Osteoblast (primary cell): ENCODE results near the gene CNPPD1. TPM values are rescaled to one million over a fixed set of nuclear protein-coding genes. Genes with fewer than 3 reads are reported as not detected.

Experiments
- DNase-seq: peaks from one replicate; pipeline ENCODE4 v3.0.0; 2011; ENCODE audit warnings: low spot score, mixed read lengths; ENCODE audit not compliant: insufficient read length; ENCODE audit errors: missing footprints
- H2AFZ ChIP-seq: 2 replicates; pipeline ENCODE4 v1.6.0; 2011; ENCODE audit warnings: mild to moderate bottlenecking, low read length
- H3K27ac ChIP-seq: 2 replicates; pipeline ENCODE4 v1.5.1; 2011; ENCODE audit warnings: mild to moderate bottlenecking, low read depth, low read length, moderate library complexity
- H3K27me3 ChIP-seq: 2 replicates; pipeline ENCODE4 v1.6.0; 2012; ENCODE audit warnings: mild to moderate bottlenecking, control low read depth, inconsistent platforms, low read length, moderate library complexity; ENCODE audit not compliant: insufficient read depth
- H3K36me3 ChIP-seq: 2 replicates; pipeline ENCODE4 v1.5.1; 2011; ENCODE audit warnings: mild to moderate bottlenecking, low read length, control low read depth, moderate library complexity; ENCODE audit not compliant: insufficient read depth
- H3K4me1 ChIP-seq: 2 replicates; pipeline ENCODE4 v1.5.1; 2011; ENCODE audit warnings: mild to moderate bottlenecking, low read length, control low read depth, moderate library complexity; ENCODE audit not compliant: insufficient read depth
- H3K4me2 ChIP-seq: 2 replicates; pipeline ENCODE4 v1.6.0; 2011; ENCODE audit warnings: mild to moderate bottlenecking, low read length; ENCODE audit not compliant: insufficient read depth
- H3K4me3 ChIP-seq: fragments of 200-600 bp; sonication (generic); 3 replicates; pipeline ENCODE4 v1.5.1; 2012; ENCODE audit warnings: mild to moderate bottlenecking, low read length, inconsistent platforms; ENCODE audit not compliant: insufficient read depth
- H3K79me2 ChIP-seq: 2 replicates; pipeline ENCODE4 v1.6.0; 2012; ENCODE audit warnings: mild to moderate bottlenecking, low read length, control low read depth, inconsistent platforms; ENCODE audit not compliant: insufficient read depth
- H3K9me3 ChIP-seq: 2 replicates; pipeline ENCODE4 v1.5.1; 2011; ENCODE audit warnings: low read depth, low read length, control low read depth
- H4K20me1 ChIP-seq: 2 replicates; pipeline ENCODE4 v1.6.0; 2012; ENCODE audit warnings: mild to moderate bottlenecking, low read length, control low read depth; ENCODE audit not compliant: insufficient read depth
- total RNA-seq: library from RNA; depleted of rRNA; stranded (reverse); fragments of >200 nt; gene quantifications from 2 replicates; pipeline ENCODE4 v1.2.3, GENCODE V29; 2012
- TF ChIP-seq, protein P1 (sequence below): IDR thresholded peaks from 2 replicates; pipeline ENCODE4 v1.5.1; 2011; ENCODE audit warnings: mild to moderate bottlenecking, low read depth, low read length, moderate library complexity; ENCODE audit errors: extremely low read depth

Gene CNPPD1
- total RNA-seq, 1 donor = 26.1 TPM

DNA sequence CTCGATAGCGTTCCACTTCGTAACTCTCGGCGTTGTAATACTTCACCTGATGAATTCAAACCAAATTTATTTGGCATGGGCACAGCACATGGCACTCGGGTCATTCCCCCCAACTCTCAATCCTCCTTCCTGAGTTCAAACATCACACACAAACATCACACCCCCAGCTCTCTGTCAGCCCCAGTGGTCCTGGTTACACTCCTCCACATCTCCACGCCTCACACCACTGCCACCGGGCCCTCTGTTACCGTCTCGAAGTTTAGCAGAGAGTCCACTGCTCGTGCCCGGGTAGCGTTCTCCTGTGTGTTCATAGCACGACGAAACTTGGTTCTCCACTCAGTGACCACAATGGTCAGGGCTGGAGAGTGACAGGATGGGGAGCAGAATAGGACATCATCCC lies 37.4 kb upstream of the CNPPD1 start:
- Histone ChIP-seq H3K4me1 (peaks cover 18% of the 10 kb centered on the region), H3K79me2 (peaks cover 3% of the 10 kb centered on the region)
- no peak for DNase-seq

DNA sequence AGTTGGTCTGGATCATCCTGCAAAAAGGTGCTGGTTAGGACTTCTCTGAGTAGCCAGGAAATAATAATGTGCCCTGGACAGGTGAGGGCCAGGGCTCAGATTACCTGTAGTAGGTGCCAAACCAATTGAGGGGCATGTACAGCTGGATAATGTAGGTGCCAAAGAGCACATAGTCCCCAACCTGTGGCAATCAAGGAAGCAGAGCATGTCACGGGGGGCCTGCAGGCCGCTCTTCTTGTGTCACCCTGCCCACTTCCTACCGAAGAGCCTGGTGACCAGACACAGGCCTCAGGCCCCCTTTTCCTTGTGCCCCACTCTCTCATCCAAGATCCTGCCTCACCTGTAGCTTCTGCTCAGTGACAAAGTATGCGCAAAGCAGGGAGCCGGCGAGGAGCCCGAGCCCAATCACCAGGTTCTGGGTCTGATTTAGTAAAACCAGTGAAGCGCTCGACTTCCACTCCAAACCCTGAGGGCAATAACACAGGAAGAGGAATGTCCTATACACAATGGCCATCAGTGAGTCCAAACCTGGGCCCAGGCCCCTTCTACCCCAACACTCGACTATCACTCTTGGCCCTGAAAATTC lies 36.9 kb upstream of the CNPPD1 start:
- no peaks in the 10 kb centered on the region for H3K9me3 ChIP-seq
- TF ChIP-seq, protein P1, sequence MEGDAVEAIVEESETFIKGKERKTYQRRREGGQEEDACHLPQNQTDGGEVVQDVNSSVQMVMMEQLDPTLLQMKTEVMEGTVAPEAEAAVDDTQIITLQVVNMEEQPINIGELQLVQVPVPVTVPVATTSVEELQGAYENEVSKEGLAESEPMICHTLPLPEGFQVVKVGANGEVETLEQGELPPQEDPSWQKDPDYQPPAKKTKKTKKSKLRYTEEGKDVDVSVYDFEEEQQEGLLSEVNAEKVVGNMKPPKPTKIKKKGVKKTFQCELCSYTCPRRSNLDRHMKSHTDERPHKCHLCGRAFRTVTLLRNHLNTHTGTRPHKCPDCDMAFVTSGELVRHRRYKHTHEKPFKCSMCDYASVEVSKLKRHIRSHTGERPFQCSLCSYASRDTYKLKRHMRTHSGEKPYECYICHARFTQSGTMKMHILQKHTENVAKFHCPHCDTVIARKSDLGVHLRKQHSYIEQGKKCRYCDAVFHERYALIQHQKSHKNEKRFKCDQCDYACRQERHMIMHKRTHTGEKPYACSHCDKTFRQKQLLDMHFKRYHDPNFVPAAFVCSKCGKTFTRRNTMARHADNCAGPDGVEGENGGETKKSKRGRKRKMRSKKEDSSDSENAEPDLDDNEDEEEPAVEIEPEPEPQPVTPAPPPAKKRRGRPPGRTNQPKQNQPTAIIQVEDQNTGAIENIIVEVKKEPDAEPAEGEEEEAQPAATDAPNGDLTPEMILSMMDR = no peak
- no peak overlapping the region for H3K27ac ChIP-seq
- no peak for DNase-seq
- H3K79me2 ChIP-seq = peaks cover 3% of the 10 kb centered on the region
- H4K20me1 ChIP-seq = no peaks in the 10 kb centered on the region
- no peak overlapping the region for H3K4me3 ChIP-seq
- H2AFZ ChIP-seq = no peak overlapping the region
- H3K4me2 ChIP-seq = no peak overlapping the region
- H3K4me1 ChIP-seq = peaks cover 13% of the 10 kb centered on the region
- no peaks in the 10 kb centered on the region for H3K27me3 ChIP-seq
- H3K36me3 ChIP-seq = peaks cover 59% of the 10 kb centered on the region

More for the DNA sequence above, 37.4 kb upstream of the CNPPD1 start:
- Histone ChIP-seq H3K4me3 (no peak overlapping the region), H2AFZ (no peak overlapping the region), H3K27me3 (no peaks in the 10 kb centered on the region), H3K36me3 (peaks cover 54% of the 10 kb centered on the region), H3K27ac (no peak overlapping the region), H3K4me2 (no peak overlapping the region), H4K20me1 (no peaks in the 10 kb centered on the region), H3K9me3 (no peaks in the 10 kb centered on the region)
- TF ChIP-seq, protein P1 = no peak

DNA sequence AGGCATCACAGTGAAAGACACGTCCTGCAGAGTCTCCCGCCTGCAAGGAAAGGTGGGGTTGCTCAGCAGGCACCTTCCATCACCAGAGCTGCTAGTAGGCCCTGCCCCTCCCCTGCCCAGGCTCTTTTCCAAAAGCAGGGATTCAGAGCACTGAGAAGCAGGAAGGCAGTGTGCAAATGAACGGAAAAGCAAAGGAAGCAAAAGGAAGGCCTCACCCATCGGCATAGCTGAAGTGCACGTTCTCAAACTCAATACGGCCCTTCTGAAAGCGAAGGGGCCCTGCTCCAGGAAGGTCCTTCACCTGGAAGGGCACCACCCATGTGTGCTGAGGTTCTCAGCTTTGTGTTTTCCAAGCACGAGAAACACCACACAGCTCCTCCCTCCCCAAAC lies 36.3 kb upstream of the CNPPD1 start:
- no peak for DNase-seq
- H2AFZ ChIP-seq = no peak overlapping the region
- no peak overlapping the region for H3K4me3 ChIP-seq
- no peaks in the 10 kb centered on the region for H4K20me1 ChIP-seq
- H3K9me3 ChIP-seq = no peaks in the 10 kb centered on the region
- no peak overlapping the region for H3K4me2 ChIP-seq
- H3K27ac ChIP-seq = no peak overlapping the region
- H3K79me2 ChIP-seq = peaks cover 3% of the 10 kb centered on the region
- peaks cover 12% of the 10 kb centered on the region for H3K4me1 ChIP-seq
- TF ChIP-seq, protein P1 = no peak
- peaks cover 64% of the 10 kb centered on the region for H3K36me3 ChIP-seq
- no peaks in the 10 kb centered on the region for H3K27me3 ChIP-seq

DNA sequence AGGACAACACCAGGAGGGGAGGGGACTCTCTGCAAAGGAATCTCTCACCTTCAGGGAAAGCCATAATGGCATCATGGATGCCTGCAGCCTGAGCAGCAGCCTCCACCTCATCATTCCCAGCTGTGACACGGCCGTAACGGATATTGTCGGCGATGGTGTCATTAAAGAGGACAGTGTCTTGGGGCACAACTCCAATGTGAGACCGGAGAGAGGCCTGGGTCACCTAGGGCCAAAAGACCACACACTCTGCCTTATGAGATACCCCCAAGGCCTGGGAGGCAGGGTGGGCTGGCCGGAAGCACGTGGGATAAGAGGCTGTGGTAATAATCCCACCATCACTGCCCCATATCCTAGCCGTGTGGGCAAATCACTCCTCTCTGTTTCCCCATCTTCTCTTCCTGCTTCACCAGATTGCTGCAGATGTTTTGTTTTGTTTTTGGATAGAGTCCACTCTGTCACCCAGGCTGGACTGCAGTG lies 34.2 kb upstream of the CNPPD1 start:
- no peak overlapping the region for H2AFZ ChIP-seq
- no peak overlapping the region for H3K4me2 ChIP-seq
- no peaks in the 10 kb centered on the region for H4K20me1 ChIP-seq
- H3K4me1 ChIP-seq = peaks cover 18% of the 10 kb centered on the region
- H3K4me3 ChIP-seq = no peak overlapping the region
- TF ChIP-seq, protein P1 = no peak
- H3K36me3 ChIP-seq = peaks cover 61% of the 10 kb centered on the region
- no peaks in the 10 kb centered on the region for H3K27me3 ChIP-seq
- H3K79me2 ChIP-seq = peaks cover 4% of the 10 kb centered on the region
- H3K27ac ChIP-seq = no peak overlapping the region
- peak; percentile 43 for DNase-seq
- H3K9me3 ChIP-seq = no peaks in the 10 kb centered on the region
